Neuronal stem cell (in vitro differentiated cells): ENCODE data around the gene ELMOD3.
"Not testable (repeated sequence)": the region's sequence is repeated elsewhere in the genome, so short reads cannot be mapped to it uniquely, and the experiment has no call there.

Experiments used
- DNase-seq: peaks from one replicate; pipeline ENCODE4 v3.0.0-alpha.2; 2013; ENCODE audit warnings: low spot score
- H2AFZ ChIP-seq: one replicate; pipeline ENCODE4 v1.6.1; 2013; ENCODE audit warnings: mild to moderate bottlenecking, low read length, inconsistent platforms
- H2AK5ac ChIP-seq: 2 replicates; pipeline ENCODE4 v1.6.1; 2013; ENCODE audit warnings: low read depth, mild to moderate bottlenecking, inconsistent platforms, low read length, moderate library complexity, mixed read lengths
- H2BK120ac ChIP-seq: 2 replicates; pipeline ENCODE4 v1.6.1; 2013; ENCODE audit warnings: low read depth, mild to moderate bottlenecking, inconsistent platforms, low read length, moderate library complexity, mixed read lengths
- H2BK12ac ChIP-seq: one replicate; pipeline ENCODE4 v1.6.1; 2013; ENCODE audit warnings: low read length, inconsistent platforms
- H2BK15ac ChIP-seq: 2 replicates; pipeline ENCODE4 v1.6.1; 2013; ENCODE audit warnings: mild to moderate bottlenecking, low read length, inconsistent platforms, mixed read lengths
- H2BK5ac ChIP-seq: one replicate; pipeline ENCODE4 v1.6.1; 2013; ENCODE audit warnings: inconsistent platforms, mild to moderate bottlenecking, low read length, moderate library complexity
- H3K14ac ChIP-seq: one replicate; pipeline ENCODE4 v1.6.1; 2013; ENCODE audit warnings: low read length, inconsistent platforms
- H3K18ac ChIP-seq: 2 replicates; pipeline ENCODE4 v1.6.1; 2013; ENCODE audit warnings: low read length, inconsistent platforms
- H3K23ac ChIP-seq: 2 replicates; pipeline ENCODE4 v1.6.1; 2013; ENCODE audit warnings: low read depth, mild to moderate bottlenecking, mixed read lengths, low read length, inconsistent platforms; ENCODE audit not compliant: poor library complexity
- H3K27ac ChIP-seq: replicated peaks from 3 replicates; pipeline ENCODE4 v1.5.1; 2013; ENCODE audit warnings: low read length, inconsistent platforms
- H3K27me3 ChIP-seq, 3 experiments: 2 replicates each; pipeline ENCODE4 v1.6.1; 2013; ENCODE audit warnings: low read length in 3 of 3, mild to moderate bottlenecking in 2 of 3, inconsistent platforms in 1 of 3, low read depth in 1 of 3, mixed read lengths in 1 of 3, moderate library complexity in 1 of 3; ENCODE audit not compliant: control insufficient read depth in 3 of 3, insufficient read depth in 3 of 3
- H3K36me3 ChIP-seq, 2 donors: replicated peaks in 1 of 2; 2 replicates each; pipeline ENCODE4 v1.6.1; 2013; ENCODE audit warnings: low read length in 2 of 2; ENCODE audit not compliant: control insufficient read depth in 2 of 2, insufficient read depth in 2 of 2
- H3K4ac ChIP-seq: 2 replicates; pipeline ENCODE4 v1.6.1; 2013; ENCODE audit warnings: inconsistent platforms, mild to moderate bottlenecking, low read length, moderate library complexity
- H3K4me1 ChIP-seq, 2 donors: 1 replicate in 1 of 2; 2 replicates in 1 of 2; pipeline ENCODE4 v1.6.1; 2013; ENCODE audit warnings: low read length in 2 of 2, low read depth in 1 of 2; ENCODE audit not compliant: control insufficient read depth in 2 of 2, insufficient read depth in 1 of 2
- H3K4me2 ChIP-seq: one replicate; pipeline ENCODE4 v1.6.1; 2013; ENCODE audit warnings: mild to moderate bottlenecking, low read length, inconsistent platforms; ENCODE audit not compliant: insufficient read depth, poor library complexity, severe bottlenecking
- H3K4me3 ChIP-seq, 2 donors: 2 replicates each; pipeline ENCODE4 v1.5.1; 2013; ENCODE audit warnings: low read length in 2 of 2, mild to moderate bottlenecking in 2 of 2, inconsistent platforms in 1 of 2, moderate library complexity in 1 of 2
- H3K79me1 ChIP-seq: one replicate; pipeline ENCODE4 v1.6.1; 2013; ENCODE audit warnings: low read depth, mild to moderate bottlenecking, inconsistent platforms, low read length, moderate library complexity
- H3K9ac ChIP-seq: one replicate; pipeline ENCODE4 v1.6.1; 2013; ENCODE audit warnings: mild to moderate bottlenecking, low read depth, low read length, inconsistent platforms; ENCODE audit not compliant: poor library complexity
- H3K9me3 ChIP-seq, 2 donors: replicated peaks in 1 of 2; 2 replicates each; pipeline versions ENCODE3 to v1.6.1; 2013; ENCODE audit warnings: low read length in 2 of 2, mild to moderate bottlenecking in 2 of 2, inconsistent platforms in 1 of 2, low read depth in 1 of 2, mixed read lengths in 1 of 2, moderate library complexity in 1 of 2; ENCODE audit not compliant: control insufficient read depth in 2 of 2, insufficient read depth in 1 of 2
- H4K8ac ChIP-seq: one replicate; pipeline ENCODE4 v1.6.1; 2013; ENCODE audit warnings: low read depth, mild to moderate bottlenecking, inconsistent platforms, low read length, moderate library complexity
- H4K91ac ChIP-seq: one replicate; pipeline ENCODE4 v1.6.1; 2013; ENCODE audit warnings: low read length, low read depth, mild to moderate bottlenecking, inconsistent platforms; ENCODE audit not compliant: poor library complexity
- WGBS, 2 donors: extraction: QIAGEN DNeasy Blood & Tissue Kit; methylation state at CpG; one replicate each; pipeline ENCODE4 v1.1.7; 2013; ENCODE audit warnings: missing lambda C conversion rate in 2 of 2, mixed read lengths in 1 of 2; ENCODE audit not compliant: insufficient read length in 2 of 2, insufficient replicate concordance in 1 of 2; ENCODE audit errors: extremely low coverage in 2 of 2; 5-methylcytosine and 5-hydroxymethylcytosine counted together

The ELMOD3 gene

GRCh38 chr2:85327160-85327821 lies 27.3 kb upstream of the ELMOD3 start:
- H2AK5ac ChIP-seq, result peak overlapping the region; percentile 40
- no peak overlapping the region for H2BK15ac ChIP-seq
- H2BK12ac ChIP-seq, result no peak overlapping the region
- peak overlapping the region; percentile 86 for H3K9ac ChIP-seq
- WGBS, 2 donors, result no CpG with 5 or more reads among the region's 41 CpGs
- no peak overlapping the region for H4K8ac ChIP-seq
- H3K23ac ChIP-seq, result peak overlapping the region; percentile 96
- H3K14ac ChIP-seq, result peak overlapping the region; percentile 92
- H2AFZ ChIP-seq, result peak overlapping the region; percentile 91
- H3K4ac ChIP-seq, result no peak overlapping the region
- H3K4me2 ChIP-seq, result peak overlapping the region; percentile 95
- peaks cover 9% of the 10 kb centered on the region for H3K79me1 ChIP-seq
- peak; percentile 33 for DNase-seq
- H3K18ac ChIP-seq, result peak overlapping the region; percentile 44
- peaks cover 14 to 49% of the 10 kb centered on the region in 2 donors for H3K36me3 ChIP-seq
- no peak overlapping the region for H2BK120ac ChIP-seq
- H3K27me3 ChIP-seq, result no peaks in the 10 kb centered on the region
- H4K91ac ChIP-seq, result no peak overlapping the region
- peaks cover 12 to 20% of the 10 kb centered on the region in 2 donors for H3K4me1 ChIP-seq
- no peaks in the 10 kb centered on the region for H3K9me3 ChIP-seq
- peak overlapping the region; percentile 74 to 93 for H3K4me3 ChIP-seq
- no peak overlapping the region for H3K27ac ChIP-seq
- peak overlapping the region; percentile 96 for H2BK5ac ChIP-seq

- no peak within 1 kb of the TSS for H2BK120ac ChIP-seq
- H2AK5ac ChIP-seq, result peak within 1 kb of the TSS; percentile 40
- H3K4me1 ChIP-seq, result peaks cover 12 to 20% of the 10 kb centered on the region in 2 donors
- H3K79me1 ChIP-seq, result peaks cover 9% of the 10 kb centered on the region
- H2AFZ ChIP-seq, result peak within 1 kb of the TSS; percentile 91
- H3K4me2 ChIP-seq, result peak within 1 kb of the TSS; percentile 95
- DNase-seq, result peak; percentile 85
- H3K27me3 ChIP-seq, result no peaks in the 10 kb centered on the region
- H2BK15ac ChIP-seq, result no peak within 1 kb of the TSS
- peak within 1 kb of the TSS; percentile 96 for H3K23ac ChIP-seq
- H3K14ac ChIP-seq, result peak within 1 kb of the TSS; percentile 92
- no peak within 1 kb of the TSS for H3K4ac ChIP-seq
- H3K27ac ChIP-seq, result peak within 1 kb of the TSS; percentile 93
- H3K9me3 ChIP-seq, result no peaks in the 10 kb centered on the region
- H3K18ac ChIP-seq, result peak within 1 kb of the TSS; percentile 98
- H4K8ac ChIP-seq, result peak within 1 kb of the TSS; percentile 17
- peak within 1 kb of the TSS; percentile 67 for H4K91ac ChIP-seq
- no CpG with 5 or more reads among the region's 57 CpGs for WGBS, 2 donors
- peak within 1 kb of the TSS; percentile 92 for H3K9ac ChIP-seq
- H2BK12ac ChIP-seq, result no peak within 1 kb of the TSS
- peak within 1 kb of the TSS; percentile 96 for H2BK5ac ChIP-seq
- peak within 1 kb of the TSS; percentile 74 to 93 for H3K4me3 ChIP-seq
- peaks cover 11 to 42% of the 10 kb centered on the region in 2 donors for H3K36me3 ChIP-seq
Observed at GRCh38 chr2:85327822-85328617, 26.5 kb upstream of the ELMOD3 start, which contains the start of gene TGOLN2. Gene TGOLN2 (minus strand): TSS chr2:85327989. CDS start chr2:85327962, 27 bp downstream.

DNA sequence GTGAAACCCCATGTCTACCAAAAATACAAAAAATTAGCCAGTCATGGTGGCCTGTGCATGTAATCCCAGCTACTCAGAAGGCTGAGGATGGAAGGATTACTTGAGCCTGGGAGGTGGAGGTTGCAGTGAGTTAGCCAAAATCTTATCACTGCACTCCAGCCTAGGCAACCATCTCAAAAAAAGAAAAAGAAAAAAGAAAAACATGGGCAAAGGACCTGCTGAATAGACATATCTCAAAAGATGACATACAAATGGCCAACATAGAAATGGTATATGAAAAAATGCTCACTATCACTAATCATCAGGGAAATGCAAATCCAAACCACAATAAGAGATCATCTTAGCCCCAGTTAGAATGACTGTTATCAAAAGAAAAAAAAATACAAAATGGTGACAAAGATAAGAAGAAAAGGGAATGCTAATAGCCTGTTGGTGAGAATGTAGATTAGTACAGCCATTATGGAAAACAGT lies 25.4 kb upstream of the ELMOD3 start:
- H2AFZ ChIP-seq, result no peak overlapping the region
- H3K27ac ChIP-seq, result no peak overlapping the region
- H3K4me1 ChIP-seq, result peaks cover 12 to 20% of the 10 kb centered on the region in 2 donors
- H3K4ac ChIP-seq, result no peak overlapping the region
- H3K18ac ChIP-seq, result no peak overlapping the region
- no peak overlapping the region for H3K9ac ChIP-seq
- no peak overlapping the region for H2BK15ac ChIP-seq
- no peak overlapping the region for H4K91ac ChIP-seq
- no peaks in the 10 kb centered on the region for H3K27me3 ChIP-seq
- no peak overlapping the region for H3K14ac ChIP-seq
- no peak for DNase-seq
- H3K36me3 ChIP-seq, result peaks cover 8 to 30% of the 10 kb centered on the region in 2 donors
- no peak overlapping the region for H2BK120ac ChIP-seq
- H3K4me3 ChIP-seq, result no peak overlapping the region
- H2BK5ac ChIP-seq, result no peak overlapping the region
- peaks cover 9% of the 10 kb centered on the region for H3K79me1 ChIP-seq
- no peak overlapping the region for H2BK12ac ChIP-seq
- H3K9me3 ChIP-seq, result no peaks in the 10 kb centered on the region
- H3K23ac ChIP-seq, result no peak overlapping the region
- H3K4me2 ChIP-seq, result no peak overlapping the region
- no peak overlapping the region for H2AK5ac ChIP-seq
- no peak overlapping the region for H4K8ac ChIP-seq

DNA sequence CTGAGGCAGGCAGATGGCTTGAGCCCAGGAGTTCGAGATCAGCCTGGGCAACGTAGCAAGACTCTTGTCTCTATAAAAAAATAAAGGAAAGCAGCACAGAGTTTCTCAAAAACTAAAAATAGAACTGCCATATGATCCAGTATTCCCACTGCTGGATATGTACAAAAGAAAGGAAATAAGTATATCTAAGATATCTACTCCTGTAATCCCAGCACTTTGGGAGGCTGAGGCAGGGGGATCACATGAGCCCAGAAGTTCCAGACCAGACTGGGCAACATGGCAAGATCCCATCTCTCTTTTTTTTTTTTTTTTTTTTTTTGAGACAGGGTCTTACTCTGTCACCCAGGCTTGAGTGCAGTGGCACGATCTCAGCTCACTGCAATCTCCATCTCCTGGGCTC lies 24.9 kb upstream of the ELMOD3 start:
- H3K27ac ChIP-seq, H3K27me3 ChIP-seq, H2AK5ac ChIP-seq, H2BK15ac ChIP-seq, H2BK120ac ChIP-seq, H3K18ac ChIP-seq, H3K4me3 ChIP-seq, H3K9me3 ChIP-seq, DNase-seq, H2BK5ac ChIP-seq, H4K91ac ChIP-seq, H4K8ac ChIP-seq, H3K9ac ChIP-seq, H3K23ac ChIP-seq, H3K4me2 ChIP-seq, H2BK12ac ChIP-seq, H3K79me1 ChIP-seq, H2AFZ ChIP-seq, H3K14ac ChIP-seq, H3K4ac ChIP-seq: not testable (repeated sequence)
- peaks cover 4 to 25% of the 10 kb centered on the region in 2 donors for H3K36me3 ChIP-seq
- WGBS, 2 donors, result no CpG with 5 or more reads among the region's 3 CpGs
- H3K4me1 ChIP-seq, result peaks cover 12 to 20% of the 10 kb centered on the region in 2 donors
